Loucy (cell line): Measurements from ENCODE around the gene SLC2A11.
A peak's percentile ranks its signal among the peaks of the same experiment; 100 is the strongest.

Experiments used
- H2AFZ ChIP-seq: fragments of 200-600 bp; sonication (generic); 2 replicates; pipeline ENCODE4 v1.6.0; 2016; ENCODE audit warnings: antibody characterized with exemption, mild to moderate bottlenecking, low read length, moderate library complexity
- H3F3A ChIP-seq: fragments of 200-600 bp; 2 replicates; pipeline ENCODE4 v1.6.0; 2016; ENCODE audit warnings: antibody characterized with exemption, low read depth, mild to moderate bottlenecking
- H3K27me3 ChIP-seq: fragments of 200-600 bp; sonication (generic); 2 replicates; pipeline ENCODE4 v1.6.1; 2014; ENCODE audit warnings: low read length, mild to moderate bottlenecking; ENCODE audit not compliant: insufficient read depth, poor library complexity, severe bottlenecking
- H3K36me3 ChIP-seq: fragments of 200-600 bp; sonication (generic); 2 replicates; pipeline ENCODE4 v1.6.1; 2016; ENCODE audit warnings: low read length; ENCODE audit not compliant: insufficient read depth
- H3K4me1 ChIP-seq: fragments of 200-600 bp; sonication (generic); 2 replicates; pipeline ENCODE4 v1.5.1; 2014; ENCODE audit warnings: low read length, mild to moderate bottlenecking; ENCODE audit not compliant: insufficient read depth, poor library complexity, severe bottlenecking
- H3K4me2 ChIP-seq: fragments of 200-600 bp; sonication (generic); 2 replicates; pipeline ENCODE4 v1.6.0; 2014; ENCODE audit warnings: antibody characterized with exemption, low read length, low read depth, mild to moderate bottlenecking; ENCODE audit not compliant: poor library complexity, severe bottlenecking
- H3K4me3 ChIP-seq: fragments of 200-600 bp; sonication (generic); 2 replicates; pipeline ENCODE4 v1.5.1; 2014; ENCODE audit warnings: low read length, mild to moderate bottlenecking, mixed read lengths; ENCODE audit not compliant: poor library complexity, severe bottlenecking
- H3K79me2 ChIP-seq: fragments of 200-600 bp; sonication (generic); 2 replicates; pipeline ENCODE4 v1.6.1; 2014; ENCODE audit warnings: low read length; ENCODE audit not compliant: insufficient read depth
- H3K9ac ChIP-seq: fragments of 200-600 bp; sonication (generic); 2 replicates; pipeline ENCODE4 v1.6.0; 2014; ENCODE audit warnings: mild to moderate bottlenecking, low read depth, low read length, moderate library complexity; ENCODE audit not compliant: poor library complexity, severe bottlenecking
- H3K9me2 ChIP-seq: fragments of 200-600 bp; sonication (generic); replicated peaks from 2 replicates; pipeline ENCODE4 v1.6.1; 2016; ENCODE audit warnings: low read depth, low read length, mixed read lengths
- H3K9me3 ChIP-seq: fragments of 200-600 bp; sonication (generic); 2 replicates; pipeline ENCODE4 v1.6.1; 2014; ENCODE audit warnings: mild to moderate bottlenecking, antibody characterized with exemption, low read length, low read depth; ENCODE audit not compliant: insufficient read depth
- H4K20me1 ChIP-seq: fragments of 200-600 bp; sonication (generic); 2 replicates; pipeline ENCODE4 v1.6.0; 2014; ENCODE audit warnings: antibody characterized with exemption, low read length, mild to moderate bottlenecking; ENCODE audit not compliant: insufficient read depth, poor library complexity, severe bottlenecking
- CTCF ChIP-seq: fragments of 200-600 bp; sonication (generic); conservative IDR thresholded peaks from 2 replicates; pipeline ENCODE4 v1.5.1; 2014; ENCODE audit warnings: mild to moderate bottlenecking, antibody characterized with exemption, low read length
- EZH2phosphoT487 ChIP-seq: fragments of 200-600 bp; IDR thresholded peaks from 2 replicates; pipeline ENCODE4 v1.6.1; 2018; ENCODE audit warnings: antibody characterized with exemption, mild to moderate bottlenecking, moderate library complexity, borderline replicate concordance

Gene SLC2A11

GRCh38 chr22:23838681-23839468 is 18.8 kb upstream of the SLC2A11 start, which contains the start of gene DERL3:
TSS of gene DERL3 (minus strand) at chr22:23839006. CDS start at chr22:23838987, 19 bp downstream.
- Histone ChIP-seq H3K9me3 (no peaks in the 10 kb centered on the region), H3K9me2 (no peaks in the 10 kb centered on the region), H3K4me2 (peak within 1 kb of the TSS; percentile 76), H3K36me3 (peaks cover 35% of the 10 kb centered on the region; the same call in 1 of the 2 replicates), H4K20me1 (no peaks in the 10 kb centered on the region), H2AFZ (peak within 1 kb of the TSS; percentile 86), H3K4me1 (peaks cover 11% of the 10 kb centered on the region), H3K4me3 (peak within 1 kb of the TSS; percentile 80), H3K79me2 (peaks cover 13% of the 10 kb centered on the region; the same call in 1 of the 2 replicates), H3K9ac (peak within 1 kb of the TSS; percentile 83), H3F3A (no peaks in the 10 kb centered on the region), H3K27me3 (no peaks in the 10 kb centered on the region)
- no peak for TF ChIP-seq CTCF
- TF ChIP-seq EZH2phosphoT487 = no peak

- no peaks in the 10 kb centered on the region for H3F3A ChIP-seq
- H3K4me1 ChIP-seq = peaks cover 19% of the 10 kb centered on the region
- no peaks in the 10 kb centered on the region for H3K27me3 ChIP-seq
- no peak overlapping the region for H2AFZ ChIP-seq
- H4K20me1 ChIP-seq = no peaks in the 10 kb centered on the region
- no peaks in the 10 kb centered on the region for H3K9me2 ChIP-seq
- H3K9ac ChIP-seq = peak overlapping the region; percentile 83
- no peaks in the 10 kb centered on the region for H3K9me3 ChIP-seq
- H3K4me2 ChIP-seq = peak overlapping the region; percentile 76
- H3K4me3 ChIP-seq = peak overlapping the region; percentile 71
- peaks cover 25% of the 10 kb centered on the region; the same call in 1 of the 2 replicates for H3K36me3 ChIP-seq
- H3K79me2 ChIP-seq = peaks cover 13% of the 10 kb centered on the region; the same call in 1 of the 2 replicates
- TF ChIP-seq CTCF = no peak
- TF ChIP-seq EZH2phosphoT487 = no peak
Measured at GRCh38 chr22:23840026-23840425, 17.6 kb upstream of the SLC2A11 start.

- no peaks in the 10 kb centered on the region for H3K27me3 ChIP-seq
- no peaks in the 10 kb centered on the region for H3K9me2 ChIP-seq
- no peak for TF ChIP-seq CTCF
- TF ChIP-seq EZH2phosphoT487 = no peak
- H3K4me2 ChIP-seq = no peak overlapping the region
- H3K4me3 ChIP-seq = no peak overlapping the region
- peaks cover 13% of the 10 kb centered on the region; the same call in 1 of the 2 replicates for H3K79me2 ChIP-seq
- no peaks in the 10 kb centered on the region for H3K9me3 ChIP-seq
- no peak overlapping the region for H3K9ac ChIP-seq
- no peaks in the 10 kb centered on the region for H3F3A ChIP-seq
- H3K36me3 ChIP-seq = peaks cover 12% of the 10 kb centered on the region; the same call in 1 of the 2 replicates
- H2AFZ ChIP-seq = no peak overlapping the region
- no peaks in the 10 kb centered on the region for H4K20me1 ChIP-seq
- H3K4me1 ChIP-seq = peaks cover 23% of the 10 kb centered on the region
Measured at GRCh38 chr22:23841292-23841691, 16.4 kb upstream of the SLC2A11 start.
